GM18873 (cell line): ENCODE results near the gene TMEM45B.

Experiments
- ATAC-seq: cut with Tn5 transposase; IDR thresholded peaks from one replicate; pipeline ENCODE4 v1.9.1; 2021; ENCODE audit warnings: mild to moderate bottlenecking, moderate library complexity, moderate number of reproducible peaks; ENCODE audit not compliant: unreplicated experiment, low FRiP score

Gene TMEM45B

GRCh38 chr11:129895126-129896041, 79.7 kb downstream of the TMEM45B start, which contains the start of gene NFRKB:
TSS of gene NFRKB (minus strand) at chr11:129895578. CDS start at chr11:129892849, 2,729 bp downstream.
- ATAC-seq: peak; percentile 84

GRCh38 chr11:129896062-129896461, 80.4 kb downstream of the TMEM45B start:
- no peak for ATAC-seq

GRCh38 chr11:129905402-129905801, 89.8 kb downstream of the TMEM45B start:
- ATAC-seq: no peak
